PC-9 (cell line): Measurements from ENCODE around the gene CTNNAL1.

Source experiments
- EZH2 ChIP-seq: fragments of 200-600 bp; sonication (generic); IDR thresholded peaks from 2 replicates; pipeline ENCODE4 v1.8.0; 2017; ENCODE audit warnings: antibody characterized with exemption, low read depth
- TF ChIP-seq, protein P1 (sequence below): fragments of 200-600 bp; sonication (generic); conservative IDR thresholded peaks from 2 replicates; pipeline ENCODE4 v1.6.1; 2017; ENCODE audit warnings: mixed run types, antibody characterized with exemption, mild to moderate bottlenecking, moderate library complexity

DNA sequence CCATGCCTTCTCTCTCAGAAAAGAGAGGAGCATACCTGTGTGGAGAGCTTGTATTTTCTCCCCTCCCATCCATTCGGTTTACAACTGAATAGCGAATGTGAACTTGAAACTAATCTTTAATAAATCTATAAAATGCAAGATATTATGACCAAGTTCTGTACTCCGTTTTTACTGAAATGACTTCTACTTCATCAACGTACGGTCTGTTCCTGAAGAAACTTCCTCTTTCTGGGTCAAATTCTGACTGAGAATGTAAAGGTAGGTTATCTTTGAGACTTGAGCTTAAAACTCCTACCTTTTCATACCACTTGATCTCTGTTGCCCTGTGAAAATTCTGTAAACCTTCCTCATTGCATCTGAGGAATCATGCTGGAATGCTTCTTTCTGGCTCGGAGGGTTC is 4.2 kb upstream of the CTNNAL1 start:
- TF ChIP-seq, protein P1, sequence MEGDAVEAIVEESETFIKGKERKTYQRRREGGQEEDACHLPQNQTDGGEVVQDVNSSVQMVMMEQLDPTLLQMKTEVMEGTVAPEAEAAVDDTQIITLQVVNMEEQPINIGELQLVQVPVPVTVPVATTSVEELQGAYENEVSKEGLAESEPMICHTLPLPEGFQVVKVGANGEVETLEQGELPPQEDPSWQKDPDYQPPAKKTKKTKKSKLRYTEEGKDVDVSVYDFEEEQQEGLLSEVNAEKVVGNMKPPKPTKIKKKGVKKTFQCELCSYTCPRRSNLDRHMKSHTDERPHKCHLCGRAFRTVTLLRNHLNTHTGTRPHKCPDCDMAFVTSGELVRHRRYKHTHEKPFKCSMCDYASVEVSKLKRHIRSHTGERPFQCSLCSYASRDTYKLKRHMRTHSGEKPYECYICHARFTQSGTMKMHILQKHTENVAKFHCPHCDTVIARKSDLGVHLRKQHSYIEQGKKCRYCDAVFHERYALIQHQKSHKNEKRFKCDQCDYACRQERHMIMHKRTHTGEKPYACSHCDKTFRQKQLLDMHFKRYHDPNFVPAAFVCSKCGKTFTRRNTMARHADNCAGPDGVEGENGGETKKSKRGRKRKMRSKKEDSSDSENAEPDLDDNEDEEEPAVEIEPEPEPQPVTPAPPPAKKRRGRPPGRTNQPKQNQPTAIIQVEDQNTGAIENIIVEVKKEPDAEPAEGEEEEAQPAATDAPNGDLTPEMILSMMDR = no peak
- TF ChIP-seq EZH2 = no peak
